ENCODE data around the gene INO80B. TPM values are rescaled to one million over a fixed set of nuclear protein-coding genes. Genes with fewer than 3 reads are reported as not detected.
"Not testable (repeated sequence)": the region's sequence is repeated elsewhere in the genome, so short reads cannot be mapped to it uniquely, and the experiment has no call there.

Gene INO80B
- 15.7 TPM for total RNA-seq
- long read RNA-seq, partial matches to known transcripts, result 0 of 4 reads
- long read RNA-seq, other reads (novel, unspliced or antisense), result 0 of 4 reads

- DNase-seq (ENCODE audit: missing footprints) (peak; percentile 95), ATAC-seq (peak; percentile 68)
- intact Hi-C loops (cut with DNase I), result loop anchor here (2.0 kb wide), 1 partner anchor 28 kb away; the partner anchor contains the start of genes CCDC142 and TTC31
These were observed at the start of gene INO80B for GRCh38 chr2:74454654-74455511. INO80B (plus strand) TSS chr2:74455087; CDS start chr2:74455117, 30 bp downstream.

- DNase-seq (ENCODE audit: missing footprints) (no peak), ATAC-seq (no peak)
- intact Hi-C loops (cut with DNase I), result no loop called here
These were observed 48.9 kb upstream of the INO80B start for GRCh38 chr2:74406035-74406434.

GRCh38 chr2:74407682-74408081 is 47.2 kb upstream of the INO80B start:
- no peak for ATAC-seq
- intact Hi-C loops (cut with DNase I), result no loop called here
- no peak for DNase-seq (ENCODE audit: missing footprints)

GRCh38 chr2:74413001-74413698 is 41.7 kb upstream of the INO80B start:
- ATAC-seq, result peak; percentile 37
- DNase-seq (ENCODE audit: missing footprints), result no peak
- intact Hi-C loops (cut with DNase I), result loop anchor here (10.0 kb wide), 1 partner anchor 588 kb away; the partner anchor contains the start of gene STAMBP

- ATAC-seq, result no peak
- no peak for DNase-seq (ENCODE audit: missing footprints)
- intact Hi-C loops (cut with DNase I), result loop anchor here (10.0 kb wide), 1 partner anchor 590 kb away; the partner anchor contains the start of gene STAMBP
These were observed 40.4 kb upstream of the INO80B start for GRCh38 chr2:74414441-74414840.

- DNase-seq (ENCODE audit: missing footprints) (peak; percentile 89), ATAC-seq (peak; percentile 81)
- intact Hi-C loops (cut with DNase I), result loop anchor here (10.0 kb wide), 1 partner anchor 590 kb away; the partner anchor contains the start of gene STAMBP
These were observed 39.8 kb upstream of the INO80B start for GRCh38 chr2:74414881-74415761.

GRCh38 chr2:74415762-74416395 is 39.0 kb upstream of the INO80B start:
- ATAC-seq (no peak), DNase-seq (ENCODE audit: missing footprints) (no peak)
- intact Hi-C loops (cut with DNase I), result loop anchor here (10.0 kb wide), 1 partner anchor 591 kb away; the partner anchor contains the start of gene STAMBP

GRCh38 chr2:74416778-74417177 is 38.1 kb upstream of the INO80B start:
- DNase-seq (ENCODE audit: missing footprints) (no peak), ATAC-seq (no peak)
- intact Hi-C loops (cut with DNase I), result loop anchor here (10.0 kb wide), 1 partner anchor 592 kb away; the partner anchor contains the start of gene STAMBP

- DNase-seq (ENCODE audit: missing footprints) (no peak), ATAC-seq (no peak)
- intact Hi-C loops (cut with DNase I), result loop anchor here (10.0 kb wide), 1 partner anchor 592 kb away; the partner anchor contains the start of gene STAMBP
These were observed 37.7 kb upstream of the INO80B start for GRCh38 chr2:74417197-74417596.

GRCh38 chr2:74417763-74418162 is 37.1 kb upstream of the INO80B start:
- ATAC-seq (no peak), DNase-seq (ENCODE audit: missing footprints) (no peak)
- intact Hi-C loops (cut with DNase I), result loop anchor here (10.0 kb wide), 1 partner anchor 593 kb away; the partner anchor contains the start of gene STAMBP

- ATAC-seq, result no peak
These were observed 36.6 kb upstream of the INO80B start for GRCh38 chr2:74418312-74418711.

GRCh38 chr2:74419345-74419744 is 35.5 kb upstream of the INO80B start:
- no peak for ATAC-seq
- intact Hi-C loops (cut with DNase I), result loop anchor here (10.0 kb wide), 1 partner anchor 595 kb away; the partner anchor contains the start of gene STAMBP

More at GRCh38 chr2:74418312-74418711, 36.6 kb upstream of the INO80B start:
- intact Hi-C loops (cut with DNase I), result loop anchor here (10.0 kb wide), 1 partner anchor 594 kb away; the partner anchor contains the start of gene STAMBP
- DNase-seq (ENCODE audit: missing footprints), result peak; percentile 86

GRCh38 chr2:74420006-74420405 is 34.9 kb upstream of the INO80B start:
- DNase-seq (ENCODE audit: missing footprints) (no peak), ATAC-seq (no peak)
- intact Hi-C loops (cut with DNase I), result no loop called here

More at GRCh38 chr2:74419345-74419744, 35.5 kb upstream of the INO80B start:
- DNase-seq (ENCODE audit: missing footprints), result no peak

GRCh38 chr2:74420443-74421103 is 34.3 kb upstream of the INO80B start:
- intact Hi-C loops (cut with DNase I); DNase-seq (ENCODE audit: missing footprints); ATAC-seq: not testable (repeated sequence)

- intact Hi-C loops (cut with DNase I), result no loop called here
- ATAC-seq, result peak; percentile 92
- DNase-seq (ENCODE audit: missing footprints), result peak; percentile 93
These were observed 33.5 kb upstream of the INO80B start, which contains the start of the genes C2orf81 and WDR54 for GRCh38 chr2:74421221-74421870. C2orf81 (minus strand) TSS chr2:74421619; CDS start chr2:74421560, 59 bp downstream. WDR54 (plus strand) TSS chr2:74421730; CDS start chr2:74422154, 424 bp downstream.

Data from Right ventricle myocardium inferior (tissue), 1 donor.